ENCODE measurements around the gene AFMID. TPM values are rescaled to one million over a fixed set of nuclear protein-coding genes. Genes with fewer than 3 reads are reported as not detected.
"Not testable (repeated sequence)": the region's sequence is repeated elsewhere in the genome, so short reads cannot be mapped to it uniquely, and the experiment has no call there.

AFMID gene
- total and polyA plus RNA-seq, 2 of the 8 experiments (the other 6 are each of a cell fraction or from before 2014, with no cell fraction given) = 49.0 to 53.0 TPM

DNA sequence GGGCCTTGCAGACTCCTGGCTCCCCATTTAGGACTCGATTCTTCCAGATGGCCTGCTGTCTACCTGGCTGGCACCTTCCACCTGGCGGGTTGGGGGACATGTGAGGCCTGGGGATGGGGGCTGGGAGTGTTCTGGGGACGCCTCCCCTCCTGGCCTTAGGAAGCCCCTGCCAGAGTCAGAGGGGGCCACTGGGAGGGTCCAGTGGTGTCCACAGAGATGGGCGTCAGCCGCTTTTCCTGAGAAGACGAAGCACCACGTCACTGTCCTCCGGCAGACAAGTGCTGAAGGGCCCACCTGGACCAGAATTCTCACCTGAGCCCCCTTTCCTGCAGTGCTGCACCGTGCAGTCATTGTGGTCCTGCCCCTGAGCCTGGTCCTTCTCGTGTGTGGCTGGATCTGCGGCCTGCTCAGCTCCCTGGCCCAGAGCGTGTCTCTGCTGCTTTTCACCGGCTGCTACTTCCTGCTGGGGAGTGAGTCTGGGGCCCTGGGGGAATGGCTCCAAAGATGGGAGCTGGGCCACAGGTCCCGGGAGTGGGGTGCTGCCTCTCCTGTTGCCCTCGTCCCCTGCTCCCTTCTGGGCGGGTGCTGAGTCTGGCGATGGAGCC, 47.2 kb downstream of the AFMID start (continued):
- TF ChIP-seq POLR2AphosphoS5 (IDR thresholded peaks at IDR 0.05; ENCODE audit: low read depth, low read length) (no peak), CEBPB (IDR thresholded peaks at IDR 0.05; ENCODE audit: low read depth, low read length) (no peak), NANOG (IDR thresholded peaks at IDR 0.05; ENCODE audit: insufficient read depth, low read depth, low read length, poor library complexity, severe bottlenecking) (no peak)
- TF ChIP-seq, protein P1, sequence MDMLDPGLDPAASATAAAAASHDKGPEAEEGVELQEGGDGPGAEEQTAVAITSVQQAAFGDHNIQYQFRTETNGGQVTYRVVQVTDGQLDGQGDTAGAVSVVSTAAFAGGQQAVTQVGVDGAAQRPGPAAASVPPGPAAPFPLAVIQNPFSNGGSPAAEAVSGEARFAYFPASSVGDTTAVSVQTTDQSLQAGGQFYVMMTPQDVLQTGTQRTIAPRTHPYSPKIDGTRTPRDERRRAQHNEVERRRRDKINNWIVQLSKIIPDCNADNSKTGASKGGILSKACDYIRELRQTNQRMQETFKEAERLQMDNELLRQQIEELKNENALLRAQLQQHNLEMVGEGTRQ (IDR thresholded peaks at IDR 0.05; ENCODE audit: low read length) = no peak

DNA sequence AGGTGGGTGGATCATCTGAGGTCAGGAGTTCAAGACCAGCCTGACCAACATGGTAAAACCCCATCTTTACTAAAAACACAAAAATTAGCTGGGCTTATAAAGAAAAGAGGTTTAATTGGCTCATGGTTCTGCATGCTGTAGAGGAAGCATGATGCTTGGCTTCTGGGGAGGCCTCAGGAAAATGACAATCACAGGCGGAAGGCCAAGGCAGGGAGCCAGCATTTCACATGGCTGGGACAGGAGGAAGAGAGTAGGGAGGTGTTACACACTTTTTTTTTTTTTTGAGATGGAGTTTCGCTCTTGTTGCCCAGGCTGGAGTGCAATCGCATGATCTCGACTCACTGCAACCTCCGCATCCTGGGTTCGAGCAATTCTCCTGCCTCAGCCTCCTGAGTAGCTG, 47.9 kb downstream of the AFMID start:
- H2BK120ac ChIP-seq (replicated peaks; ENCODE audit: low read depth, low read length); H3K4me2 ChIP-seq (ENCODE audit: insufficient read depth in 1 of 2, low read depth in 2 of 2, low read length in 2 of 2); H3K79me2 ChIP-seq (ENCODE audit: control insufficient read depth in 1 of 2, insufficient read depth in 2 of 2, low read length in 2 of 2); H3K56ac ChIP-seq (replicated peaks; ENCODE audit: insufficient read length, low read depth, low read length); H2BK5ac ChIP-seq (ENCODE audit: low read depth, low read length); H3K79me1 ChIP-seq (ENCODE audit: low read depth, low read length); H4K91ac ChIP-seq (replicated peaks; ENCODE audit: insufficient read length, low read length); H4K20me1 ChIP-seq (replicated peaks in 1 of 2; ENCODE audit: control insufficient read depth in 1 of 2, insufficient read depth in 2 of 2, low read length in 2 of 2); FAIRE-seq; H3K4ac ChIP-seq (replicated peaks; ENCODE audit: insufficient read length, low read depth, low read length); DNase-seq (ENCODE audit: low read depth in 1 of 2, low spot score in 2 of 2); H2BK12ac ChIP-seq (ENCODE audit: low read depth, low read length); H3K23ac ChIP-seq (ENCODE audit: insufficient read length); H4K8ac ChIP-seq (ENCODE audit: extremely low read depth, insufficient read depth, low read length); H3K14ac ChIP-seq (ENCODE audit: insufficient read length); H3K23me2 ChIP-seq (ENCODE audit: low read depth, low read length); H3K36me3 ChIP-seq (ENCODE audit: control insufficient read depth in 2 of 4, insufficient read depth in 4 of 4, low read length in 3 of 4); H3K9ac ChIP-seq (replicated peaks in 1 of 4; ENCODE audit: extremely low read depth in 1 of 4, low read depth in 3 of 4, low read length in 3 of 4); H2AFZ ChIP-seq (ENCODE audit: low read length); H2BK15ac ChIP-seq (ENCODE audit: low read length); H3K4me3 ChIP-seq (ENCODE audit: extremely low read depth in 1 of 4, insufficient read depth in 2 of 4, low read depth in 3 of 4, low read length in 4 of 4); H2AK5ac ChIP-seq (ENCODE audit: low read depth, low read length); H3K18ac ChIP-seq (ENCODE audit: extremely low read depth, low read length); H3K9me3 ChIP-seq (ENCODE audit: insufficient read depth in 2 of 2, low read depth in 1 of 2, low read length in 1 of 2); H3K27ac ChIP-seq (ENCODE audit: low read depth, low read length); H2BK20ac ChIP-seq (ENCODE audit: low read length); H4K5ac ChIP-seq (ENCODE audit: insufficient read length, low read depth, low read length): not testable (repeated sequence)
- CTCF ChIA-PET (ENCODE audit: partially characterized antibody) = interaction anchor here (0.6 to 4.6 kb wide), 6 partner anchors 10 to 324 kb away, joined by 3 to 24 read pairs (median 3); no protein-coding TSS in a partner anchor
- POLR2A ChIA-PET (ENCODE audit: partially characterized antibody) = interaction anchor here (0.7 to 1.5 kb wide), 2 partner anchors 48 to 469 kb away, joined by 3 to 4 read pairs; partner anchors contain the start of gene TK1
- peaks cover 0 to 12% (median 5%) of the 10 kb centered on the region in 4 experiments; a peak in 5 of 7 replicates for H3K4me1 ChIP-seq (replicated peaks in 1 of 4; ENCODE audit: control insufficient read depth in 3 of 4, insufficient read depth in 4 of 4, low read length in 3 of 4)
- WGBS, 2 experiments (ENCODE audit: extremely low coverage in 1 of 2, insufficient coverage in 1 of 2, insufficient read length in 1 of 2, insufficient replicate concordance in 2 of 2, low coverage in 1 of 2, low lambda C conversion rate in 2 of 2, missing lambda C conversion rate in 1 of 2) = 91% methylated on average over 6 of the region's 6 CpGs; no CpG with 5 or more reads in 1 of the 2 experiments
- H3K27me3 ChIP-seq (replicated peaks in 1 of 4; ENCODE audit: control insufficient read depth in 3 of 4, extremely low read depth in 1 of 4, insufficient read depth in 3 of 4, low read length in 3 of 4) = peaks cover 0 to 27% (median 22%) of the 10 kb centered on the region in 4 experiments; a peak in 6 of 7 replicates

Measured in H1 (cell line).